ENCODE data around the gene MEX3D. TPM values are rescaled to one million over a fixed set of nuclear protein-coding genes. Genes with fewer than 3 reads are reported as not detected.
A peak's percentile ranks its signal among the peaks of the same experiment; 100 is the strongest.
"Not testable (repeated sequence)": the region's sequence is repeated elsewhere in the genome, so short reads cannot be mapped to it uniquely, and the experiment has no call there.

MEX3D gene
- total RNA-seq, 2 donors from 2014 or later: 2.7 to 3.3 TPM

GRCh38 chr19:1532003-1532402 lies 36.1 kb downstream of the MEX3D start:
- DNase-seq: no peak
- Mint-ChIP-seq H3K36me3 (ENCODE audit: low read depth) (no peaks in the 10 kb centered on the region), H3K27me3 (peaks cover 26% of the 10 kb centered on the region), H3K4me1 (no peaks in the 10 kb centered on the region), H3K4me3 (no peak overlapping the region), H3K27ac (no peak overlapping the region)
- ATAC-seq: no peak
- H3K9me3 ChIP-seq (ENCODE audit: control insufficient read depth, low read length, poor library complexity, severe bottlenecking): no peaks in the 10 kb centered on the region

- Mint-ChIP-seq H3K27ac (no peak overlapping the region), H3K36me3 (ENCODE audit: low read depth) (no peaks in the 10 kb centered on the region), H3K27me3 (peaks cover 29% of the 10 kb centered on the region), H3K4me1 (no peaks in the 10 kb centered on the region), H3K4me3 (no peak overlapping the region)
- DNase-seq (no peak), ATAC-seq (no peak)
- H3K9me3 ChIP-seq (ENCODE audit: control insufficient read depth, low read length, poor library complexity, severe bottlenecking): no peaks in the 10 kb centered on the region
Observed at GRCh38 chr19:1531587-1531986, 36.5 kb downstream of the MEX3D start.

GRCh38 chr19:1530856-1531255 lies 37.3 kb downstream of the MEX3D start:
- not testable (repeated sequence) for H3K9me3 ChIP-seq (ENCODE audit: control insufficient read depth, low read length, poor library complexity, severe bottlenecking); H3K27ac Mint-ChIP-seq; ATAC-seq; DNase-seq; H3K4me1 Mint-ChIP-seq; H3K4me3 Mint-ChIP-seq; H3K36me3 Mint-ChIP-seq (ENCODE audit: low read depth)
- peaks cover 36% of the 10 kb centered on the region for H3K27me3 Mint-ChIP-seq

GRCh38 chr19:1529430-1529816 lies 38.7 kb downstream of the MEX3D start:
- ATAC-seq (no peak), DNase-seq (no peak)
- Mint-ChIP-seq H3K27me3 (peaks cover 39% of the 10 kb centered on the region), H3K4me1 (peaks cover 7% of the 10 kb centered on the region), H3K4me3 (no peak overlapping the region), H3K27ac (no peak overlapping the region), H3K36me3 (ENCODE audit: low read depth) (peaks cover 7% of the 10 kb centered on the region)
- no peaks in the 10 kb centered on the region for H3K9me3 ChIP-seq (ENCODE audit: control insufficient read depth, low read length, poor library complexity, severe bottlenecking)

GRCh38 chr19:1528596-1529429 lies 39.3 kb downstream of the MEX3D start:
- Mint-ChIP-seq H3K4me1 (peaks cover 9% of the 10 kb centered on the region), H3K4me3 (no peak overlapping the region), H3K27me3 (peaks cover 41% of the 10 kb centered on the region), H3K27ac (no peak overlapping the region), H3K36me3 (ENCODE audit: low read depth) (peaks cover 8% of the 10 kb centered on the region)
- no peaks in the 10 kb centered on the region for H3K9me3 ChIP-seq (ENCODE audit: control insufficient read depth, low read length, poor library complexity, severe bottlenecking)
- DNase-seq: no peak
- ATAC-seq: no peak

- H3K9me3 ChIP-seq (ENCODE audit: control insufficient read depth, low read length, poor library complexity, severe bottlenecking): no peaks in the 10 kb centered on the region
- Mint-ChIP-seq H3K27ac (no peak overlapping the region), H3K4me3 (no peak overlapping the region), H3K36me3 (ENCODE audit: low read depth) (peaks cover 8% of the 10 kb centered on the region), H3K4me1 (peaks cover 9% of the 10 kb centered on the region), H3K27me3 (peaks cover 41% of the 10 kb centered on the region)
- DNase-seq (no peak), ATAC-seq (no peak)
Observed at GRCh38 chr19:1527650-1528309, 40.3 kb downstream of the MEX3D start.

GRCh38 chr19:1526979-1527649 lies 41.0 kb downstream of the MEX3D start:
- Mint-ChIP-seq H3K4me1 (peaks cover 9% of the 10 kb centered on the region), H3K4me3 (no peak overlapping the region), H3K36me3 (ENCODE audit: low read depth) (peaks cover 8% of the 10 kb centered on the region), H3K27ac (no peak overlapping the region), H3K27me3 (peaks cover 41% of the 10 kb centered on the region)
- no peak for DNase-seq
- no peak for ATAC-seq
- H3K9me3 ChIP-seq (ENCODE audit: control insufficient read depth, low read length, poor library complexity, severe bottlenecking): no peaks in the 10 kb centered on the region

GRCh38 chr19:1526066-1526778 lies 41.9 kb downstream of the MEX3D start:
- Mint-ChIP-seq H3K27ac (no peak overlapping the region), H3K4me3 (peak overlapping the region; percentile 25), H3K36me3 (ENCODE audit: low read depth) (peaks cover 8% of the 10 kb centered on the region), H3K4me1 (peaks cover 9% of the 10 kb centered on the region), H3K27me3 (peaks cover 37% of the 10 kb centered on the region)
- no peaks in the 10 kb centered on the region for H3K9me3 ChIP-seq (ENCODE audit: control insufficient read depth, low read length, poor library complexity, severe bottlenecking)
- no peak for DNase-seq
- no peak for ATAC-seq

GRCh38 chr19:1525343-1525742 lies 42.8 kb downstream of the MEX3D start:
- H3K36me3 Mint-ChIP-seq (ENCODE audit: low read depth): peaks cover 8% of the 10 kb centered on the region
- H3K9me3 ChIP-seq (ENCODE audit: control insufficient read depth, low read length, poor library complexity, severe bottlenecking): no peaks in the 10 kb centered on the region
- no peak overlapping the region for H3K27ac Mint-ChIP-seq
- DNase-seq (no peak), ATAC-seq (no peak)
- H3K27me3 Mint-ChIP-seq: peaks cover 37% of the 10 kb centered on the region
- peaks cover 9% of the 10 kb centered on the region for H3K4me1 Mint-ChIP-seq
- no peak overlapping the region for H3K4me3 Mint-ChIP-seq

GRCh38 chr19:1524972-1525325 lies 43.2 kb downstream of the MEX3D start:
- H3K27me3 Mint-ChIP-seq: peaks cover 34% of the 10 kb centered on the region
- ATAC-seq: no peak
- H3K4me1 Mint-ChIP-seq: peaks cover 9% of the 10 kb centered on the region
- no peak for DNase-seq
- peak overlapping the region; percentile 15 for H3K4me3 Mint-ChIP-seq
- peaks cover 8% of the 10 kb centered on the region for H3K36me3 Mint-ChIP-seq (ENCODE audit: low read depth)
- no peaks in the 10 kb centered on the region for H3K9me3 ChIP-seq (ENCODE audit: control insufficient read depth, low read length, poor library complexity, severe bottlenecking)
- H3K27ac Mint-ChIP-seq: no peak overlapping the region

GRCh38 chr19:1524287-1524971 lies 43.7 kb downstream of the MEX3D start:
- Mint-ChIP-seq H3K27me3 (peaks cover 31% of the 10 kb centered on the region), H3K4me3 (peak overlapping the region; percentile 55), H3K4me1 (peaks cover 9% of the 10 kb centered on the region), H3K36me3 (ENCODE audit: low read depth) (peaks cover 8% of the 10 kb centered on the region), H3K27ac (no peak overlapping the region)
- no peak for ATAC-seq
- H3K9me3 ChIP-seq (ENCODE audit: control insufficient read depth, low read length, poor library complexity, severe bottlenecking): no peaks in the 10 kb centered on the region
- DNase-seq: no peak

GRCh38 chr19:1523412-1524286 lies 44.5 kb downstream of the MEX3D start, which contains the start of gene PLK5:
PLK5 (plus strand) TSS chr19:1524077; CDS start chr19:1526997, 2,920 bp downstream.
- Mint-ChIP-seq H3K36me3 (ENCODE audit: low read depth) (peaks cover 8% of the 10 kb centered on the region), H3K27ac (no peak within 1 kb of the TSS), H3K4me1 (peaks cover 9% of the 10 kb centered on the region), H3K27me3 (peaks cover 31% of the 10 kb centered on the region), H3K4me3 (peak within 1 kb of the TSS; percentile 55)
- H3K9me3 ChIP-seq (ENCODE audit: control insufficient read depth, low read length, poor library complexity, severe bottlenecking): no peaks in the 10 kb centered on the region
- DNase-seq (no peak), ATAC-seq (peak; percentile 14)

Data from T-helper 17 cell (primary cell).